Neutrophil (primary cell): Measurements from ENCODE around the gene B9D2.
A peak's percentile ranks its signal among the peaks of the same experiment; 100 is the strongest.
"Not testable (repeated sequence)": the region's sequence is repeated elsewhere in the genome, so short reads cannot be mapped to it uniquely, and the experiment has no call there.

Source experiments
- H3K27ac ChIP-seq: fragments of 200-600 bp; sonication (generic); 2 replicates; pipeline ENCODE4 v1.5.1; 2016; ENCODE audit warnings: mild to moderate bottlenecking, moderate library complexity
- H3K27me3 ChIP-seq: fragments of 200-600 bp; sonication (generic); 2 replicates; pipeline ENCODE4 v1.6.0; 2016; ENCODE audit warnings: mild to moderate bottlenecking
- H3K36me3 ChIP-seq: fragments of 200-600 bp; sonication (generic); 2 replicates; pipeline ENCODE4 v1.5.1; 2017
- H3K4me1 ChIP-seq, 2 experiments: fragments of 200-600 bp in 1 of 2; sonication (generic) in 1 of 2; 1 replicate in 1 of 2; 2 replicates in 1 of 2; pipeline versions ENCODE4 v1.5.1 to v1.6.1; 2013 to 2016; ENCODE audit warnings: low read depth in 1 of 2, low read length in 1 of 2, mild to moderate bottlenecking in 1 of 2, moderate library complexity in 1 of 2; ENCODE audit not compliant: control insufficient read depth in 1 of 2, insufficient read depth in 1 of 2
- H3K4me3 ChIP-seq, 2 experiments: fragments of 200-600 bp in 1 of 2; sonication (generic) in 1 of 2; 1 replicate in 1 of 2; 2 replicates in 1 of 2; pipeline ENCODE4 v1.5.1; 2013 to 2016; ENCODE audit warnings: low read depth in 1 of 2, low read length in 1 of 2, mild to moderate bottlenecking in 1 of 2, moderate library complexity in 1 of 2
- H3K9me3 ChIP-seq: fragments of 200-600 bp; sonication (generic); 2 replicates; pipeline ENCODE4 v1.5.1; 2016
- TF ChIP-seq, protein P1 (sequence below): fragments of 200-600 bp; sonication (generic); IDR thresholded peaks from 2 replicates; pipeline ENCODE4 v1.5.1; 2016; ENCODE audit warnings: antibody characterized with exemption

Gene B9D2

DNA sequence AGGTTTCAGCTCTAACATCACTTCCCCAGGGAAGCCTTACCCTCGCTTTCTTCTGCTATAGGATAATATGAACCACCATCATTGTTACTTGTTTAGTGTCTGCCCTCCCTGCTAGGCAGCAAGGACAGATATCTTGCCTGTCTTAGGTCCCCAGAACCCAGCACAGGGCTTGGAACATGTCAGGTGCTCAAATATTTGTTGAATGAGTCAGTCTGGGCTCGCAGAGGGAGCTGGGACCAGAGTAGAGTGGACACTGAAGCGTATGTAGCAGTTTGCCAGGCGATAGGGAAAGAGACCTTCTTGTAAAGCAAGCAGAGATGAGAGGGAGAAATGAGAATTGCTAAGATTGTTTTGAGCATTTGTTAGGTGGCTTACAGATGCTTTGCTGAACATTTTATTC is 45.3 kb upstream of the B9D2 start:
- TF ChIP-seq, protein P1, sequence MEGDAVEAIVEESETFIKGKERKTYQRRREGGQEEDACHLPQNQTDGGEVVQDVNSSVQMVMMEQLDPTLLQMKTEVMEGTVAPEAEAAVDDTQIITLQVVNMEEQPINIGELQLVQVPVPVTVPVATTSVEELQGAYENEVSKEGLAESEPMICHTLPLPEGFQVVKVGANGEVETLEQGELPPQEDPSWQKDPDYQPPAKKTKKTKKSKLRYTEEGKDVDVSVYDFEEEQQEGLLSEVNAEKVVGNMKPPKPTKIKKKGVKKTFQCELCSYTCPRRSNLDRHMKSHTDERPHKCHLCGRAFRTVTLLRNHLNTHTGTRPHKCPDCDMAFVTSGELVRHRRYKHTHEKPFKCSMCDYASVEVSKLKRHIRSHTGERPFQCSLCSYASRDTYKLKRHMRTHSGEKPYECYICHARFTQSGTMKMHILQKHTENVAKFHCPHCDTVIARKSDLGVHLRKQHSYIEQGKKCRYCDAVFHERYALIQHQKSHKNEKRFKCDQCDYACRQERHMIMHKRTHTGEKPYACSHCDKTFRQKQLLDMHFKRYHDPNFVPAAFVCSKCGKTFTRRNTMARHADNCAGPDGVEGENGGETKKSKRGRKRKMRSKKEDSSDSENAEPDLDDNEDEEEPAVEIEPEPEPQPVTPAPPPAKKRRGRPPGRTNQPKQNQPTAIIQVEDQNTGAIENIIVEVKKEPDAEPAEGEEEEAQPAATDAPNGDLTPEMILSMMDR = no peak
- Histone ChIP-seq H3K27me3 (no peaks in the 10 kb centered on the region), H3K4me1 (peaks cover 85 to 87% of the 10 kb centered on the region in 2 experiments), H3K4me3 (peak overlapping the region in 1 of 2 experiments; percentile 13), H3K9me3 (no peaks in the 10 kb centered on the region), H3K36me3 (no peaks in the 10 kb centered on the region), H3K27ac (peak overlapping the region; percentile 94)

DNA sequence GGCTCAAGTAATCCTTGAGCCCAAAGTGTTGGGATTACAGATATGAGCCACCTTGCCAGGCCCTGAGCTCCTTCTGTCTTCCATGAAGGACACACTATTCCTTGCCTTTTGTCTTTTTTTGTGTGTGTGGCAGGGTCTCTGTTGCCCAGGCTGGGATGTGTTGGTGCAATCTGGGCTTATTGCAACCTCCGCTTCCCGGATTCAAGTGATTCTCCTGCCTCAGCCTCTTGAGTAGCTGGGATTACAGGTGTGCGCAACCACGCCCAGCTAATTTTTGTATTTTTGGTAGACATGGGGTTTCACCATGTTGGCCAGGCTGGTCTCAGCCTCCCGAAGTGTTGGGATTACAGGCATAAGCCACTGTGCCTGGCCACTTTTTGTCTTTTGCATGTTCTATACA is 44.9 kb upstream of the B9D2 start:
- not testable (repeated sequence) for H3K36me3 ChIP-seq, H3K27me3 ChIP-seq, H3K9me3 ChIP-seq
- Histone ChIP-seq H3K4me1 (peaks cover 80 to 82% of the 10 kb centered on the region in 2 experiments), H3K4me3 (peak overlapping the region in 1 of 2 experiments; percentile 13), H3K27ac (peak overlapping the region; percentile 94)

DNA sequence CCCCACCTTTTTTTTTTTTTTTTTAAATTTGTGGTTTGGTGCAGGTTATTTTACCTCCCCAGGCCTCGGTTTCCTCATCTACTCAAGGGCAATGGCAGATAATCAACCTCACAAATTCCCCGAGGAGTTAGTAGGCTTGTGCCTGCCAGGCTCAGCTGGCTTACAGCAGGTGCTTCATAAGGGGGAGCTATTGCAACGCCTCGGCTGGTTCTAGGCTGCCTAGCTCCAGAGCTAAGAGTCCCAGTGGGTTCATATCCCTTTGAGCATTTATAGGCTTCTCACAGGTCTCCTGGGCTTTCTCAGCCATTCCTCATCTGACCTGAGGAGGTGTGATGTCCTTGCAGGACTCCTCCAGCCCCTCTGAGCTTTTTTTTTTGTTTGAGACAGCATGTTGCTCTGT is 44.3 kb upstream of the B9D2 start:
- Histone ChIP-seq H3K27ac (peak overlapping the region; percentile 94), H3K4me1 (peaks cover 75 to 76% of the 10 kb centered on the region in 2 experiments), H3K36me3 (no peaks in the 10 kb centered on the region), H3K27me3 (no peaks in the 10 kb centered on the region), H3K9me3 (no peaks in the 10 kb centered on the region), H3K4me3 (no peak overlapping the region)
- TF ChIP-seq, protein P1 = no peak

DNA sequence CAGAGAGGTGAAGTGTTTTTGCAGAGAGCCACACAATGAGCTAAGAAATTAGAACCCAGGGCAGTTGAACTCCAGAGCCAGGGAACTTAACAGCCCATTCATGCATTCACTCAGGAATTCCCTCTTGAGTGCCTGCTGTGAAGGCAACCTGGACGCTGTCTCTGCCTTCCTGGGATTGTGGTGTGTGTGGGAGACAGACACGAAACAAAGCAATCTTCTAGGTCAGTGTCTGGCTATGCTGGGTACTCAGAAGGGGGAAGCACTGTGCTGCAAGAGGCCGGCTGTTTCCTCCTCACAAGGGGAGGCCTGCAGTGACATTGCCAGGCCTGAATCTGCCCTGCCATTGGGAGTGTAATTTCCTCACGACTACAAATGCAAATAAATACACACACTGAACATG is 43.3 kb upstream of the B9D2 start:
- H3K4me1 ChIP-seq = peaks cover 66 to 67% of the 10 kb centered on the region in 2 experiments
- peak overlapping the region; percentile 94 for H3K27ac ChIP-seq
- no peaks in the 10 kb centered on the region for H3K27me3 ChIP-seq
- H3K36me3 ChIP-seq = no peaks in the 10 kb centered on the region
- H3K9me3 ChIP-seq = no peaks in the 10 kb centered on the region
- TF ChIP-seq, protein P1 = peak; percentile 30
- peak overlapping the region in 1 of 2 experiments; percentile 21 for H3K4me3 ChIP-seq

DNA sequence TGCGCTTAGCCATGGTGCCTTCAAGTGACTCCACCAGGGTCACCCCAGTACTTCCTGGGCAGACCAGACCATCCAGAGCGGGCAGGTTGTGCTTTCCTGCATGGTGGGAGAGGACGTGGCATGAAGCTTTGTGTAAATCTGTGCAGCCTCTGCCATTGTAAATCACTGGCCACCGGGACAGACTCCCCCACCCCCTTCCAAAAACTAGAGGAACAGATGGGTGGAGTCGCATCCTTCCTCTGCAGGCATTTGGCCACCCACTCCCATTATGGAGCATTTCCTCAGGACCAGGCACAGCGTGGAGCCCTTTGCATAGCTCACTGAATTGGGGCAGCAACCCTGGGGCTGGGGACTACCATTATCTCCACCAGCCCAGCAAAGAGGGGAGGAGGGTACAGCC is 41.8 kb upstream of the B9D2 start:
- no peaks in the 10 kb centered on the region for H3K36me3 ChIP-seq
- TF ChIP-seq, protein P1 = no peak

DNA sequence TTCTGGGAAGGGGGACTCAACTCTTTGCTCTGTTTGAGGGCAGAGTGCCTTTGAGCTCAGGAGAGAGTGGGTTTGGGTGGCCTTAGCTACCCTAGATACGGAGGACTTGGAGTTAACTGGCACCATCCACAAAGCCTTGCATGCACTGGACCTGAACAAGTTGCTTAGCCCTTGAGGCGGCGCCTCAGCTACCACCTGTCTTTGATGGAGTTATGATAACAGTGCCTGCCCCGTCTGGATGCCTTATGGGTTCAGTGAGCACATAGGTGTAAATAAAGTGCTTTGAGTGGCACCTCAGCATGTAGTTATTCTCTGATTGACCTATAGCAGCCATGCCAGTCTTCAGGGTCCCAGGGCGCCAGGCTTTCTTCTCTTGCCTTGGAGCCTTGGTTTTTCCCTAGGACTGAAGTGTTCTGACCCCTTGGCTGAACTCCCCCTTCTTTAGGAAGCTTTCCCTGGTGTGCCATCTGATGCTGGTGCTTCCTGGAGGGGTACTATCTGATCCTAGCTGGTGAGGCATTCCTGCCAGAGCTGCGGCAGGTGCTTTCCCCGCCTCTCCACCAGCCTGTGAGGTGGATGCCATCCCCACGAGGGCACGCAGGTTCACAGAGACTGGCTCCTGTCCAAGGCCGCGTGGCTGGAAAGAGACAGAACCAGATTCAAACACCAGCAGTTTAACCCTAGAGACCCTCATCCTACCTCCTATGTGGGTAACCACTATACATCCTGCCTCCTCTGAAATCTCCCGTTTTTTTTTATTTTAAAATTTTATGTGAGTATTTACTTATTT is 39.4 kb upstream of the B9D2 start:
- peaks cover 34 to 38% of the 10 kb centered on the region in 2 experiments for H3K4me1 ChIP-seq
- no peaks in the 10 kb centered on the region for H3K36me3 ChIP-seq
- no peaks in the 10 kb centered on the region for H3K9me3 ChIP-seq
- no peak overlapping the region for H3K27ac ChIP-seq
- TF ChIP-seq, protein P1 = no peak
- no peak overlapping the region for H3K4me3 ChIP-seq
- H3K27me3 ChIP-seq = no peaks in the 10 kb centered on the region

More for the DNA sequence above, 41.8 kb upstream of the B9D2 start:
- no peaks in the 10 kb centered on the region for H3K27me3 ChIP-seq
- peaks cover 52 to 53% of the 10 kb centered on the region in 2 experiments for H3K4me1 ChIP-seq
- H3K4me3 ChIP-seq = no peak overlapping the region
- peak overlapping the region; percentile 94 for H3K27ac ChIP-seq
- H3K9me3 ChIP-seq = no peaks in the 10 kb centered on the region
